RWPE2 (cell line): ENCODE results near the gene STK39.

Experiments
- ATAC-seq: fragments of 200-7000 bp; cut with Tn5 transposase; 3 replicates; pipeline ENCODE4 v1.9.1; 2021; ENCODE audit warnings: low read depth
- DNase-seq: peaks from one replicate; pipeline ENCODE4 v3.0.0-alpha.2; 2020; ENCODE audit warnings: low spot score
- H3K27ac ChIP-seq: fragments of 450-650 bp; 2 replicates; pipeline ENCODE4 v1.5.1; 2017; ENCODE audit warnings: mild to moderate bottlenecking; ENCODE audit not compliant: poor library complexity, severe bottlenecking
- H3K27me3 ChIP-seq: fragments of 250-450 bp; sonication (Bioruptor Pico); 2 replicates; pipeline ENCODE4 v1.5.1; 2021; ENCODE audit warnings: mild to moderate bottlenecking, moderate library complexity; ENCODE audit not compliant: insufficient read depth, poor library complexity, severe bottlenecking
- H3K36me3 ChIP-seq: fragments of 250-450 bp; sonication (Bioruptor Pico); 2 replicates; pipeline ENCODE4 v1.5.1; 2020; ENCODE audit warnings: low read depth, mild to moderate bottlenecking, moderate library complexity
- H3K4me1 ChIP-seq: fragments of 250-450 bp; sonication (Bioruptor Pico); 2 replicates; pipeline ENCODE4 v1.5.1; 2021; ENCODE audit warnings: mild to moderate bottlenecking, moderate library complexity; ENCODE audit not compliant: insufficient read depth, poor library complexity, severe bottlenecking
- H3K4me3 ChIP-seq: fragments of 250-450 bp; sonication (Bioruptor Pico); 2 replicates; pipeline ENCODE4 v1.5.1; 2021; ENCODE audit warnings: mild to moderate bottlenecking, moderate library complexity; ENCODE audit not compliant: severe bottlenecking
- H3K9me3 ChIP-seq: fragments of 250-450 bp; sonication (Bioruptor Pico); 2 replicates; pipeline ENCODE4 v1.5.1; 2021; ENCODE audit warnings: mild to moderate bottlenecking, moderate library complexity; ENCODE audit not compliant: severe bottlenecking
- TF ChIP-seq, protein P1 (sequence below): fragments of 450-650 bp; IDR thresholded peaks from one replicate; pipeline ENCODE4 v1.5.1; 2017; ENCODE audit warnings: mild to moderate bottlenecking, moderate library complexity; ENCODE audit not compliant: poor library complexity, severe bottlenecking

STK39 gene

DNA sequence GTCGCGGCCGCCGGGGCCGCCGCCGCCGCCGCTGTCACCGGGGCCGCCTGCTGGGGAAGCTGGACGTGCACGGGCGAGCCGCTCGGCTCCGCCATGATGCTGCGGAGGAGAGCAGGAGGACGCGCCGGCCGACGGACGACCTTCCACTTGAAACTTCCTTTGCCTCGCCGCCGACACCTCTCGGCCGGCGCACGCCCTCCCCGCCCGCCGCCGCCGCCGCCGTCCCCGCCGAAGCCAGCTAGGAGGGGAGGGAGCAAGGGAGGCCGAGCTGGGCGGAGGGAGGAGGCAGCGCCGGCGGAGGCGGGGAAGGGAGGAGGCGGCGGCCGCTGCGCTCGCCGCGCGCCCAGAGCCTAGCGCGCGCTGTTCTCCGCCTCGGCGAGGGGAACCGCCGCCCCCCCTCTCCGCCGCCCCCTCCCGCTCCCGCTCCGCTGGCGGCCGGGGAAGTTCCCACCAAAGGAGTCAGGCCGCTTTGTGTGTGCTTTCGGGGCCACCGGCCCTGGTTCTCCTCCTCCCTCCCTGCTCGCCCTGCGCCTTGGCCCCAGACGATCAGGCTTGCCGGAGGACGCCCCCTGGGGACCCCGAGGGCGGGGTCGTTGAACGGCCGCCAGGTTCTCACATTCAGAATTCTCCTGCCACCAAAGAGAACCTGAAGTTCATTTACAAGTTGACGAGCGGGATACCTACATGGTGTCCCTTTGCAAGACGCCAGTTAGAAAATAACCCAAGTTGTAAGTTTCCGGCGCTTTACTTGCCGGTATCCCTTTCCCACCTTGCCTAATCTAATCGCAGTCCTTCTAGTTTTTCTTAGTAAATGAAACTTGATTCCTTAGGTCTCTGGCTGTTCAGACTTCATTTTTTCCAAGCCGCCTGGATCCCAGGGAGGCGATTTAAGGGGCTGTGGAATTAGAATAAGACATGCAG, at the start of gene STK39:
Gene STK39, minus strand, starts transcription at position 255 of the 921 bp plus-strand sequence. Its CDS starts 160 bp downstream, at position 95.
- peaks cover 5% of the 10 kb centered on the region for H3K36me3 ChIP-seq
- TF ChIP-seq, protein P1, sequence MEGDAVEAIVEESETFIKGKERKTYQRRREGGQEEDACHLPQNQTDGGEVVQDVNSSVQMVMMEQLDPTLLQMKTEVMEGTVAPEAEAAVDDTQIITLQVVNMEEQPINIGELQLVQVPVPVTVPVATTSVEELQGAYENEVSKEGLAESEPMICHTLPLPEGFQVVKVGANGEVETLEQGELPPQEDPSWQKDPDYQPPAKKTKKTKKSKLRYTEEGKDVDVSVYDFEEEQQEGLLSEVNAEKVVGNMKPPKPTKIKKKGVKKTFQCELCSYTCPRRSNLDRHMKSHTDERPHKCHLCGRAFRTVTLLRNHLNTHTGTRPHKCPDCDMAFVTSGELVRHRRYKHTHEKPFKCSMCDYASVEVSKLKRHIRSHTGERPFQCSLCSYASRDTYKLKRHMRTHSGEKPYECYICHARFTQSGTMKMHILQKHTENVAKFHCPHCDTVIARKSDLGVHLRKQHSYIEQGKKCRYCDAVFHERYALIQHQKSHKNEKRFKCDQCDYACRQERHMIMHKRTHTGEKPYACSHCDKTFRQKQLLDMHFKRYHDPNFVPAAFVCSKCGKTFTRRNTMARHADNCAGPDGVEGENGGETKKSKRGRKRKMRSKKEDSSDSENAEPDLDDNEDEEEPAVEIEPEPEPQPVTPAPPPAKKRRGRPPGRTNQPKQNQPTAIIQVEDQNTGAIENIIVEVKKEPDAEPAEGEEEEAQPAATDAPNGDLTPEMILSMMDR: peak; percentile 17
- peaks cover 37% of the 10 kb centered on the region for H3K4me1 ChIP-seq
- peak within 1 kb of the TSS; percentile 80 for H3K4me3 ChIP-seq
- H3K9me3 ChIP-seq: no peaks in the 10 kb centered on the region
- ATAC-seq (peak; percentile 75), DNase-seq (peak; percentile 77)
- H3K27ac ChIP-seq: peak within 1 kb of the TSS; percentile 84
- H3K27me3 ChIP-seq: no peaks in the 10 kb centered on the region

DNA sequence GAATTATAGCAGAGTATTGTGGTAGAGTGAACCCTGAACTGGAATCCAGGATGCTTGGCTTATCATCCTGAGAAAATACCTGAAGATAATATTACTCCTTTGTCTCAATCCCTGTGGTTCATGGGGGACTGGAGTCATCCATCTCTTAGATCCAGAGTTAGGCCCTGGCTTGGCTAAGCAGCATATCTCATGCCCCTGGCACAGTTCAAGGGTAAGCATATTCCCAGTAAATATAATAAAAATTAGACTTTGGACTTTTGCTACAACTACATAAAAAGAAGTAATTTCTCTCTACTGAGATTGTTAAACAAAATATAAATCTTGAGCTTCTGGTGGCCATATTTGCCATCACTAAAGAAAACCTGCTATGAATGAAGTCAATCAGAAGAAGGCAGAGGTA, 47.7 kb upstream of the STK39 start:
- no peak overlapping the region for H3K27ac ChIP-seq
- no peak overlapping the region for H3K4me3 ChIP-seq
- no peaks in the 10 kb centered on the region for H3K9me3 ChIP-seq
- H3K4me1 ChIP-seq: no peaks in the 10 kb centered on the region
- no peaks in the 10 kb centered on the region for H3K27me3 ChIP-seq
- ATAC-seq: no peak
- TF ChIP-seq, protein P1: no peak
- H3K36me3 ChIP-seq: no peaks in the 10 kb centered on the region
- no peak for DNase-seq

DNA sequence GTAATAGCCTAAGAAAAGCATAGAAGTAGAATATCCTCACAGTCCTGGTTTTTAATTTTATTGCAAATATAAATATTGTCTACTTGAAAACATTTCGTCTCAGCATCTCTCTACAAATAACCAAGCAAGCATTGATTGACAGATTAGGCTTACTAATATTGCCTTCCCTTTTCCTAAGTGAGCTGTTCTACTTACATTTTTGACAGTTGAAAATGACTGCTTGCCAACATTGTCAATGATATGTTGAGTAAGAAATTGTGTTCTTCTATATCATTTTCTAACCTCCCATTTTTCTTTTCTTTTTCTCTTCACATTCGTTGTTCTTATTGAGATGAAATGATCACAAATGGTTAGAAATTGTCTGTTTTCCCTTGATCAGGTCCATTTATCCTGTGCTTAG, 47.0 kb upstream of the STK39 start:
- DNase-seq (no peak), ATAC-seq (no peak)
- Histone ChIP-seq H3K36me3 (no peaks in the 10 kb centered on the region), H3K27me3 (no peaks in the 10 kb centered on the region), H3K9me3 (no peaks in the 10 kb centered on the region), H3K4me3 (no peak overlapping the region), H3K4me1 (no peaks in the 10 kb centered on the region), H3K27ac (no peak overlapping the region)
- TF ChIP-seq, protein P1: no peak

DNA sequence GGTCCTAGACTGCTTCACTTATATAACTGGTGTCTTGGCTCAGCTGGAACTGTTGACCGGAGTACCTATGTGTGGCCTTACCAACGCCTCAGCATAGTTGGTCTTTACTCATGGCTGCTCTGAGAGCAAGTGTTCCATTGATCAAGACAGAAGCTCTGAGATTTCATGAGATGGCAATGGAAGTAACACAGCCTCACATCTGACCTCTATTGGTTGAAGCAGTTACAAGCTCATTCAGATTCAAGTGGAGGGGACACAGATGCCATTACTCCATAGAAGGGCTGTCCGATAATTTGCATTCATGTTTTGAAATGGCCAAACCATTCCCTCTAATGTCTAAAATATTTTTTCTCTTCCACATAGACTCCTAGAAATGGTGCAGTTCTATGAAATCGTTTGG, 46.4 kb upstream of the STK39 start:
- H3K27ac ChIP-seq: no peak overlapping the region
- ATAC-seq (no peak), DNase-seq (no peak)
- no peaks in the 10 kb centered on the region for H3K9me3 ChIP-seq
- TF ChIP-seq, protein P1: peak; percentile 11
- no peaks in the 10 kb centered on the region for H3K4me1 ChIP-seq
- no peaks in the 10 kb centered on the region for H3K27me3 ChIP-seq
- no peak overlapping the region for H3K4me3 ChIP-seq
- no peaks in the 10 kb centered on the region for H3K36me3 ChIP-seq

DNA sequence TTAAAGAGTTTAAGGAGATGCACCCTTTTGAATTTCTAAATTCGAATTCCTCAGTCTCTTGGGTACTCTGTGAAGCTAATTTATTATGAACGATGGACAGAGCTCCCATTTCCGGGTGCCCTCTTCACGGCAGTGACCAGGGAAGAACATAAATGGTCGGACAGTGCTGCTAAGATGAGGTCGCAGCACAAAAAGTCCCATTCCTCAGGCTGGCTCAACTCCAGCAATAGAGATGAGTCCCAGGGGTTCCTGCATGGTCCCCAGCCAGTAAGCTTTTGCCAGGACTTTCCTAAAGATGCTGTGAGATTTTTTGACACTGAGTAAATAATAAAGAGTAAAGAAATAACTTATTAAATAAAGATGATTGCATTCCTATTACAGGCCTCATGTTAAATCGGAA, 43.0 kb upstream of the STK39 start:
- Histone ChIP-seq H3K4me3 (no peak overlapping the region), H3K4me1 (no peaks in the 10 kb centered on the region), H3K27me3 (no peaks in the 10 kb centered on the region), H3K36me3 (no peaks in the 10 kb centered on the region), H3K27ac (no peak overlapping the region), H3K9me3 (no peaks in the 10 kb centered on the region)
- no peak for DNase-seq
- no peak for ATAC-seq
- TF ChIP-seq, protein P1: no peak
